Brain microvascular endothelial cell (primary cell): ENCODE results near the gene ATG4C.

ENCODE experiments used
- DNase-seq: peaks from one replicate; pipeline ENCODE4 v3.0.0-alpha.2; 2020
- H3K27ac ChIP-seq: fragments of 250-450 bp; sonication (Bioruptor Pico); 2 replicates; pipeline ENCODE4 v1.5.1; 2020; ENCODE audit warnings: mild to moderate bottlenecking, moderate library complexity
- H3K27me3 ChIP-seq: fragments of 250-450 bp; sonication (Bioruptor Pico); replicated peaks from 2 replicates; pipeline ENCODE4 v1.5.1; 2020; ENCODE audit warnings: mild to moderate bottlenecking
- H3K36me3 ChIP-seq: fragments of 250-450 bp; sonication (Bioruptor Pico); replicated peaks from 2 replicates; pipeline ENCODE4 v1.5.1; 2020; ENCODE audit warnings: mild to moderate bottlenecking
- H3K4me3 ChIP-seq: 2 replicates; pipeline ENCODE4 v1.5.1; 2011; ENCODE audit warnings: low read depth, mild to moderate bottlenecking, control low read depth, low read length, moderate library complexity
- in situ Hi-C: cut with HindIII; loops from 2 replicates; pipeline ENCODE4 v1.10.0; 2017; ENCODE audit warnings: low sequenced_read_pairs, low pct_ligation_motif_present
- TF ChIP-seq, protein P1 (sequence below): IDR thresholded peaks from 2 replicates; pipeline ENCODE4 v1.5.1; 2011; ENCODE audit warnings: low read depth, mild to moderate bottlenecking, moderate library complexity, low read length, control low read depth, inconsistent platforms; ENCODE audit errors: missing control alignments

ATG4C gene

DNA sequence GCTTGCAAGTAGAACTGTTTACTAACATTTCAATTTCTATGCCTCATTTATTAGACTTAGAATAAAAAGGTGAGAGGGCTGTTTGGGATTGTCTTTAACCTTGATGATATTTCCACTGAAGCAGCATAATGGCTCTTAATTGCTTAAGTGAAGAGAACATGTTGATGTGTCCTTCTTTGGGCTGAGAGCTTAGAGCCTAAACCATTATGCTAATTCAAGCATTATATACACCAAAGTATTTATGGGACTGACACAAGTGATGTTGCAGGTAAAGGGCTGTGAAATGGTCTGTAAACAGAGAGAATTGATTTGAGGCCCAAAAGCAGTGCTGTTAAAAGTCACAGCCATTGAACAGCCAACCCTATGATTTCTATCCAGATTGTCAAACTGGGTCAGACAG is 113.9 kb downstream of the ATG4C start:
- H3K27me3 ChIP-seq: no peaks in the 10 kb centered on the region
- no peak overlapping the region for H3K4me3 ChIP-seq
- no peak overlapping the region for H3K27ac ChIP-seq
- in situ Hi-C loops: no loop called here
- no peak for DNase-seq
- TF ChIP-seq, protein P1, sequence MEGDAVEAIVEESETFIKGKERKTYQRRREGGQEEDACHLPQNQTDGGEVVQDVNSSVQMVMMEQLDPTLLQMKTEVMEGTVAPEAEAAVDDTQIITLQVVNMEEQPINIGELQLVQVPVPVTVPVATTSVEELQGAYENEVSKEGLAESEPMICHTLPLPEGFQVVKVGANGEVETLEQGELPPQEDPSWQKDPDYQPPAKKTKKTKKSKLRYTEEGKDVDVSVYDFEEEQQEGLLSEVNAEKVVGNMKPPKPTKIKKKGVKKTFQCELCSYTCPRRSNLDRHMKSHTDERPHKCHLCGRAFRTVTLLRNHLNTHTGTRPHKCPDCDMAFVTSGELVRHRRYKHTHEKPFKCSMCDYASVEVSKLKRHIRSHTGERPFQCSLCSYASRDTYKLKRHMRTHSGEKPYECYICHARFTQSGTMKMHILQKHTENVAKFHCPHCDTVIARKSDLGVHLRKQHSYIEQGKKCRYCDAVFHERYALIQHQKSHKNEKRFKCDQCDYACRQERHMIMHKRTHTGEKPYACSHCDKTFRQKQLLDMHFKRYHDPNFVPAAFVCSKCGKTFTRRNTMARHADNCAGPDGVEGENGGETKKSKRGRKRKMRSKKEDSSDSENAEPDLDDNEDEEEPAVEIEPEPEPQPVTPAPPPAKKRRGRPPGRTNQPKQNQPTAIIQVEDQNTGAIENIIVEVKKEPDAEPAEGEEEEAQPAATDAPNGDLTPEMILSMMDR: no peak
- no peaks in the 10 kb centered on the region for H3K36me3 ChIP-seq

DNA sequence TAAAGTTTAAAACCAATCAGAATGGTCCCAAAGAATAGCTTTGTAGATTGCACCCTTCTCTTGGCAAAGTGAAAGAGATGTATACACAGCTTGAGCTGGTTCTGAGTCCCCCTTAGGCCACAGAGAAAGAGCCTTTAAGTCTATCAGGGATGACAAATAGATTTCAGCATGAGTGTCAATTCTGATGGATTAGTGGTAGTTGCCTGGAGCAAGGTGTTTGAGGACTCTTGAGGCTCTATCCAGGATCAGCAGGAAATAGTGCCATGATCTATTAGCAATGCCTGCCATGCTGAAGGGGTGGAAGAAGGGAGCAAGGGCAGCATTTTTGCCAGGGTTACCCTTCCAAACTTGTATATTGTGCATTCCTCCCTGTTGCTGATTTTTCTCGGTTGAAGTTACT is 116.6 kb downstream of the ATG4C start:
- no peak overlapping the region for H3K27ac ChIP-seq
- H3K27me3 ChIP-seq: no peaks in the 10 kb centered on the region
- no peak for DNase-seq
- TF ChIP-seq, protein P1: no peak
- in situ Hi-C loops: no loop called here
- H3K36me3 ChIP-seq: no peaks in the 10 kb centered on the region
- H3K4me3 ChIP-seq: no peak overlapping the region

DNA sequence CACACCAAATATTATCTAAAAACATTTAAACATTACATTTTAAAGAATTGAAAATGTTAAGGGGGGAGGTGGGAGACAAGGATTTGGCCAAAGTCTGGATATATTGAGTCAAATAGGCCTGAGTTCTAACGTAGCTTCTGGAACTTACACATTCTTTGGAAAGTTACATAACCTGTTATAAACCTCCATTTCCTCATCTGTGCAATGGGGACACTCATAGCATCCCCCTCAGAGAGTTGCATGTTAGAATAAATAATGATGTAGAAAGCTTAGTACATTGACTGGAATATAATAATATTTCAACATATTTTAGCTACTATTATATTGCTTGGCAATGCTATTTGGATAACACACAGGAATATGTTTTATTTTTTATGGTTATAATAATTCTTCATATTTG is 117.7 kb downstream of the ATG4C start:
- TF ChIP-seq, protein P1: no peak
- in situ Hi-C loops: no loop called here
- Histone ChIP-seq H3K27me3 (no peaks in the 10 kb centered on the region), H3K36me3 (no peaks in the 10 kb centered on the region), H3K27ac (no peak overlapping the region), H3K4me3 (no peak overlapping the region)
- DNase-seq: no peak

DNA sequence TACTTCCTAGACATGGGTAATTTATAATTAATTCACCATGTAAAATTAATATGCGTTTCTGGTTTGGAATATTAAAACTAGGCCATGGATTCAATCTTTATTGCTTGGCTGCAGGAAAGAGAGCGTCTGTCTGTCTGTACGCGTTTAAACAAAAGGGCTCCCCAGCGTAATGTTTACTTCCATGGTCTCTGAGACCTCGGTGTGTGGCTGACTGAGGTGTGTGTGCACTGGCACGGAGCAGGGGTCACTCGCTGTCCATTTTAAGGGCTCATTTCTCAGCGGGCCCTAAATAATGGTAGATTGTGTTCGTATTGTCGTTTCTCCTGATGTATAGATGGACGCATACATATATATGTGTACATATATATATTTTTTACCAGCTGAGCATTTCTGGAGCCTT is 119.6 kb downstream of the ATG4C start:
- in situ Hi-C loops: no loop called here
- Histone ChIP-seq H3K36me3 (no peaks in the 10 kb centered on the region), H3K27me3 (no peaks in the 10 kb centered on the region), H3K4me3 (no peak overlapping the region), H3K27ac (no peak overlapping the region)
- no peak for DNase-seq
- TF ChIP-seq, protein P1: no peak

GRCh38 chr1:62903982-62904855 is 120.3 kb downstream of the ATG4C start:
- Histone ChIP-seq H3K27me3 (no peaks in the 10 kb centered on the region), H3K4me3 (no peak overlapping the region), H3K27ac (no peak overlapping the region), H3K36me3 (no peaks in the 10 kb centered on the region)
- TF ChIP-seq, protein P1: no peak
- in situ Hi-C loops: no loop called here
- DNase-seq: no peak

DNA sequence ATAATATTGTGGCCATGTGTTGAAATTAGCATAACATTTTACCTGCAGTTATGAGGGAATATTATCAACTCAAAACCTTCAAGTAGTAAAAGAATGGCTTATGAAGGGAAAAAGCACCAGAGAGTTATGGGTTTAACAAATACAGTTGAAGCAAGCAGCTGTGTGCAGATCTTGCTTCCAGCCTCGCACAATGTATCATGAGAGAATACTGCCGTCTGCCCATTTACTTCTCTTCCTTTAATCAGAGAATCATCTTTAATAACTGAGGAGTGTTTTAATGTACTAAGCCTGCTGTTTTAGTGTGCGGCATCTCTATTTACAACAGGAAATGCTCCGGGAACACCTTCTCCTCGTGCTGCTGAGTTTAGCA is 120.9 kb downstream of the ATG4C start:
- in situ Hi-C loops: no loop called here

More for the DNA sequence above, 120.9 kb downstream of the ATG4C start:
- Histone ChIP-seq H3K27me3 (no peaks in the 10 kb centered on the region), H3K36me3 (no peaks in the 10 kb centered on the region), H3K4me3 (no peak overlapping the region), H3K27ac (no peak overlapping the region)
- DNase-seq: no peak
- TF ChIP-seq, protein P1: no peak
